ENCODE results near the gene TUBB3.

TUBB3 gene

GRCh38 chr16:89966756-89967155 lies 43.6 kb downstream of the TUBB3 start:
- TF ChIP-seq ZFX (IDR thresholded peaks at IDR 0.05; ENCODE audit: borderline replicate concordance) = no peak
- TF ChIP-seq, protein P1, sequence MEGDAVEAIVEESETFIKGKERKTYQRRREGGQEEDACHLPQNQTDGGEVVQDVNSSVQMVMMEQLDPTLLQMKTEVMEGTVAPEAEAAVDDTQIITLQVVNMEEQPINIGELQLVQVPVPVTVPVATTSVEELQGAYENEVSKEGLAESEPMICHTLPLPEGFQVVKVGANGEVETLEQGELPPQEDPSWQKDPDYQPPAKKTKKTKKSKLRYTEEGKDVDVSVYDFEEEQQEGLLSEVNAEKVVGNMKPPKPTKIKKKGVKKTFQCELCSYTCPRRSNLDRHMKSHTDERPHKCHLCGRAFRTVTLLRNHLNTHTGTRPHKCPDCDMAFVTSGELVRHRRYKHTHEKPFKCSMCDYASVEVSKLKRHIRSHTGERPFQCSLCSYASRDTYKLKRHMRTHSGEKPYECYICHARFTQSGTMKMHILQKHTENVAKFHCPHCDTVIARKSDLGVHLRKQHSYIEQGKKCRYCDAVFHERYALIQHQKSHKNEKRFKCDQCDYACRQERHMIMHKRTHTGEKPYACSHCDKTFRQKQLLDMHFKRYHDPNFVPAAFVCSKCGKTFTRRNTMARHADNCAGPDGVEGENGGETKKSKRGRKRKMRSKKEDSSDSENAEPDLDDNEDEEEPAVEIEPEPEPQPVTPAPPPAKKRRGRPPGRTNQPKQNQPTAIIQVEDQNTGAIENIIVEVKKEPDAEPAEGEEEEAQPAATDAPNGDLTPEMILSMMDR (IDR thresholded peaks at IDR 0.05) = no peak
- H3K27ac ChIP-seq = no peak overlapping the region

GRCh38 chr16:89967436-89967835 lies 44.3 kb downstream of the TUBB3 start:
- peak overlapping the region; percentile 36; the same call in 1 of the 2 replicates for H3K27ac ChIP-seq

DNA sequence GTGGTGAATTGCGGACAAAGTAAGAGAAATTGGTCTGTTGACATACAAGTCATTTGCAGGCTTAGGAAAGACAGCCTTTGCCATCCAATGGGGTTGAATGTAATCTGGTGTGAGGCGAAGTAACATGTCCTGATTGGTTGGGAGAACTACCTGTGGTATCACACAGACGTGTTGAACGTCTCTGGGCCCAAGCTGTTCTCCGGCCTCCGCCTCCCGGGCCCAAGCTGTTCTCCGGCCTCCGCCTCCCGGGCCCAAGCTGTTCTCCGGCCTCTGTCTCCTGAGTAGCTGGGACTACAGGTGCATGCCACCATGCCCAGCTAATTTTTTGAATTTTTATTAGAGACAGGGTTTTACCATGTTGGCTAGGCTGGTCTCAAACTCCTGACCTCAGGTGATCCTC lies 44.9 kb downstream of the TUBB3 start:
- H3K27ac ChIP-seq = peak overlapping the region; percentile 36; the same call in 1 of the 2 replicates

DNA sequence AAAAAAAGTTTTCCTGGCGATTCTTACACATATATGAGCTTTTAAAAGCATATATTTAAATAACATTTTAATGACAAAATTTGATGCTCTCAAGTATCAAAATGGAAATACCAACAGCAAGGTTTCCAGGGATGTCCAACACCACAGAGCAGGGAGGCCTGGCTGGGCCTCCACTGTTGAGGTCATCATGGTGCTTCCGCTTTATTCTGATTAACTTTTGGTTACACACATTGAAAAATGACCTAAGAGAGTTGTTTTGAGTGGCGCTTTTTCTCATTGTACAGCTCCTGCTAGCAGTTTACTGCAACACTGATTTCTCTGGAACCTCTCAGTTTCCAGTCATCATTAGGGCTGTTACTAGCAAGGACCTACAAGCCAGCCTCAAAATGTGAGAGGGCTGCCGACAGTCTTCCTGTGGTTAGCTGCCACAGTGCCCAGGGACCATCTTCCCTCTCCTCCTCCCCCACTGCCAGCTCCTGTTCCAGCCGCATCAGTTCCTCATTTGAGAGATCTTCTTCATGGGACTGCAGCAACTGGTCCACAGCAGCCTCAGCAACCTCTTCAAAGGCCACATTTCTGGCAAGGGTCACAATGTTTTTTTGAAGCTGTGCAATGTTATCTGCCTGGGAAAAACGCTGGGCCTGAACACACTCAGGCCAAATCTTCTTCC lies 46.7 kb downstream of the TUBB3 start:
- TF ChIP-seq, protein P1 (IDR thresholded peaks at IDR 0.05) = no peak
- no peak for TF ChIP-seq ZFX (IDR thresholded peaks at IDR 0.05; ENCODE audit: borderline replicate concordance)
- no peak overlapping the region for H3K27ac ChIP-seq

- peak overlapping the region; percentile 88 for H3K27ac ChIP-seq
- no peak for TF ChIP-seq ZFX (IDR thresholded peaks at IDR 0.05; ENCODE audit: borderline replicate concordance)
- TF ChIP-seq, protein P1 (IDR thresholded peaks at IDR 0.05) = no peak
Observed at GRCh38 chr16:89971495-89972243, 48.5 kb downstream of the TUBB3 start.

DNA sequence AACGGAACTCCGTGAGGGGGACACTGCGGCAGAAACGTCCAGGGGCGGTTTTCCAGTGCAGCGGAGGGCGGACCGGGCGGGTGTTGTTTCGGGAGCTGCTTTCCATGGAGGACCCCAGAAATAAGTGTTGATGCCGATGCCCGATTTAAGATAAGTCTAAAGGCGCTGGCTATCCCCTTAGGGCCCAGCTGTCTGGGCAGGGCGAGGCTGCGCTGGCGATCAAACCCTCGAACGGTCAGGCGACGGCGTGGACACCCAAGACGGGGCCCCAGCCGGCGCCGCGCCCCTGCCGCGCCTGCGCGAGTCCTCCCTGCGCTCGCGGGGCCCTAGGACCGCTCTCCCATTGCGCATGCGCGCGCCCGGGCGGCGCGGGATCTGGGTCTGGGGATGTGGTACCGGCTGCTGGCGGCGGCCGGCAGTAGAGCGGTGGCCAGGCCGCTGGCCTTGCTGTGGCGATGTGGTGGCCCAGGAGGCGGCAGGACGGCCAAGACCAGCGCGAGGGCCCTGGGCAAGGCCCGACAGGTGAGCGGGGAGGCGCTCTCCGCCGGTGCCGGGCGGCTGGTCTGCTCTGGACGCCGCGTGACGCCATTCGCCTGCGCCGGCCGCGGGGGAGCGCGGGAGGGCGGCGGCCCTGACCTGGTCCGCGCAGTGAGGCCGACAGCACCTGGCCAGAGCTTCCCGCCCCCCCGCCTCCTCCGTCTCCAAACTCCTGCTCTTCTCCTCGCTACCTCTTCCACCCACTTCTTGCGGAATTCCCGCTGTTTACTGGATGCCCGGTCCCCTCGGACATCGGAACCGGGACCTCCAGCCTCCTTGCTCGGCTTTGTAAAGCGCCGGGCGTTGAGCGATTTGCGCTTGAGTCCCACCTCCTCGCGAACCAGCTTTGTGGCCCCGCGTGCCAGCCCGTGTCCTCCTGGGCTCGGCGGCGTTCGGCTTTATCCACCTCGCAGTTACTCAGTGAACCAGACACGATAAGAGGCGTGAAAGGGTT lies 49.4 kb downstream of the TUBB3 start:
- H3K27ac ChIP-seq = peak overlapping the region; percentile 88
- TF ChIP-seq, protein P1 (IDR thresholded peaks at IDR 0.05) = no peak

GRCh38 chr16:89973235-89973634 lies 50.1 kb downstream of the TUBB3 start:
- TF ChIP-seq, protein P1 (IDR thresholded peaks at IDR 0.05) = no peak
- TF ChIP-seq ZFX (IDR thresholded peaks at IDR 0.05; ENCODE audit: borderline replicate concordance) = no peak
- peak overlapping the region; percentile 88 for H3K27ac ChIP-seq

All from 22Rv1 (cell line).